ENCODE measurements around the gene CWH43.
"Not testable (repeated sequence)": the region's sequence is repeated elsewhere in the genome, so short reads cannot be mapped to it uniquely, and the experiment has no call there.

The CWH43 gene

GRCh38 chr4:48985976-48986653, at the start of gene CWH43:
Gene CWH43 (plus strand): TSS chr4:48986275. CDS start chr4:48986430, 155 bp downstream.
- DNase-seq (ENCODE audit: low read depth) = no peak
- peak within 1 kb of the TSS; percentile 1 for H3K4me3 ChIP-seq (ENCODE audit: low read depth, low read length)

- no peak for DNase-seq (ENCODE audit: low read depth)
- no peak overlapping the region for H3K4me3 ChIP-seq (ENCODE audit: low read depth, low read length)
Measured at GRCh38 chr4:48937033-48937432, 49.0 kb upstream of the CWH43 start.

- no peak for DNase-seq (ENCODE audit: low read depth)
- no peak overlapping the region for H3K4me3 ChIP-seq (ENCODE audit: low read depth, low read length)
Measured at GRCh38 chr4:48938831-48939230, 47.2 kb upstream of the CWH43 start.

DNA sequence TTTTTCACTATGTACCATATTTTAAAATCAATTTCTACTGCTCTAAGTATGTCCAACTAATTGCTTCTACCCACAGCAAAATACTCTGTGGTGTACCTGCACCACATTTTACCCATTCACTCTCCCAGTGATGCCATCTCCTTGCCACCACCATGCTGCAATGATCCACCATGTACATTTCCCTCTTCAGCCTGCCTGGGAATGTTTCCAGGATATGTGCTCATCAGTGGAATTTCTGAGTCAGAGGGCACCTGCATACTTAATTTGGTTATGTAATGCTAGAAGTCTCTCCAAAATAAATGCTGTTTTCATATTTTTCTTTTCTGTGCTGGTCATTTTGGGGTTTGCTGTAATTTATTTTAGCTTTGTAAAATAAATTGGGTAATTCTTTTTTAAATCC, 46.3 kb upstream of the CWH43 start:
- H3K4me3 ChIP-seq (ENCODE audit: low read depth, low read length) = no peak overlapping the region
- peak; percentile 68 for DNase-seq (ENCODE audit: low read depth)

GRCh38 chr4:48943387-48943786, 42.7 kb upstream of the CWH43 start:
- DNase-seq (ENCODE audit: low read depth) = no peak
- H3K4me3 ChIP-seq (ENCODE audit: low read depth, low read length) = no peak overlapping the region

GRCh38 chr4:48944252-48944651, 41.8 kb upstream of the CWH43 start:
- no peak overlapping the region for H3K4me3 ChIP-seq (ENCODE audit: low read depth, low read length)
- DNase-seq (ENCODE audit: low read depth) = no peak

GRCh38 chr4:48944756-48945241, 41.3 kb upstream of the CWH43 start:
- no peak overlapping the region for H3K4me3 ChIP-seq (ENCODE audit: low read depth, low read length)
- DNase-seq (ENCODE audit: low read depth) = no peak

DNA sequence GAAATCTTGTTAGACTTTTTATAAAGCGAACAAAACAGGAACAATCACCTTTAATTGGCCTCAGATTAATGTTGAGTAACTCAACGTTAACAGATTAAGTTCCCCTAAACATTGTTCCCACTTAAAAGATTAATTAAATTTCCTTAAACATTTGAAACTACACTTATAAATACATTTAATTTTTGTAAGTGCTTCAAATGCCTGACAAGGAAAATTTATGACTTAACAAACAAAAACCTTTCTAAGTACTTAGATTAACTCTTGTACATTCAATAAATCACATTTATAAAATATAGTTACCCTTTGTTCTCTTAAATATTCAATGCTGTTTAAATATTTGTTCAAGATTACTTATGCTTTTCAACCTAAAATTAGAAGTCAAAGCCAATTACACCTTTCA, 40.1 kb upstream of the CWH43 start:
- DNase-seq (ENCODE audit: low read depth) = no peak

DNA sequence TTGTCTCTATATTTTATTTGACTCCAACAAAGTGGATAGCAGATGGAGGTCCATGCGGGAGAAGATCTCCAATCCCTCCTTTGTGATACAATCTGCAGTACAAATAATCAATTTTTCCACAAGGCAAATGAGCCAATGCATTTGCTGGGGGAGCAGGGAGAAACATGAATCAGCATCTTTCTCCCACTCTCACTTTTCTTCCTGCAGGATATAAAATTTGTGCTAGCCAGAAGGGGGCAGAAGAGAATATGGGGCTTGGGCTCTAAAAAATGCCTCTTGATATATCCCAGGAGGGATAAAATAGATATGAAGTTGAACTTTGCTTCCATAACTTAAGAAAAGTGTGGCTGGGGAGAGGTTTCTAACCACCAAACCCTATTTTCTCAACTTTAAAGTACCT, 38.3 kb upstream of the CWH43 start:
- no peak for DNase-seq (ENCODE audit: low read depth)
- H3K4me3 ChIP-seq (ENCODE audit: low read depth, low read length) = no peak overlapping the region

More for the DNA sequence above, 40.1 kb upstream of the CWH43 start:
- H3K4me3 ChIP-seq (ENCODE audit: low read depth, low read length) = no peak overlapping the region

DNA sequence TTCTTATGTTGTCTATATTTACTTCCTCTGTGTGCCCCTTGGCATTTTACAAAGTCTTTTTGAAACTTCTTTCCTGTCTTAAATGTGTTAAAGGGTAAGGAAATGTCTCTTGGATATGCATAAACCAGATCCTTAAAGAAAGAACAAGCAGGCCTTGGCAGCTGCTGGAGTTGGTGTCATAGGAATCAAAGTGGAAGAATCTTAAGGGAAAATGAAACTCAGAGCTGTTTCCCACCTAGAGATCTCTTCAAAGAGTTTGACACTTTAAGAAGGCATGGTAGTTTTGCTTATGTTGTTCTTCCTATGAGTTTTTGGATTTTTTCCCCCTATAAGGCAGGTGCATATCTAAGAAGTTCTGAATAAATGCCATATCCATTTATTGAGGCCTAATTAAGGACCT, 37.0 kb upstream of the CWH43 start:
- no peak for DNase-seq (ENCODE audit: low read depth)
- H3K4me3 ChIP-seq (ENCODE audit: low read depth, low read length) = no peak overlapping the region

DNA sequence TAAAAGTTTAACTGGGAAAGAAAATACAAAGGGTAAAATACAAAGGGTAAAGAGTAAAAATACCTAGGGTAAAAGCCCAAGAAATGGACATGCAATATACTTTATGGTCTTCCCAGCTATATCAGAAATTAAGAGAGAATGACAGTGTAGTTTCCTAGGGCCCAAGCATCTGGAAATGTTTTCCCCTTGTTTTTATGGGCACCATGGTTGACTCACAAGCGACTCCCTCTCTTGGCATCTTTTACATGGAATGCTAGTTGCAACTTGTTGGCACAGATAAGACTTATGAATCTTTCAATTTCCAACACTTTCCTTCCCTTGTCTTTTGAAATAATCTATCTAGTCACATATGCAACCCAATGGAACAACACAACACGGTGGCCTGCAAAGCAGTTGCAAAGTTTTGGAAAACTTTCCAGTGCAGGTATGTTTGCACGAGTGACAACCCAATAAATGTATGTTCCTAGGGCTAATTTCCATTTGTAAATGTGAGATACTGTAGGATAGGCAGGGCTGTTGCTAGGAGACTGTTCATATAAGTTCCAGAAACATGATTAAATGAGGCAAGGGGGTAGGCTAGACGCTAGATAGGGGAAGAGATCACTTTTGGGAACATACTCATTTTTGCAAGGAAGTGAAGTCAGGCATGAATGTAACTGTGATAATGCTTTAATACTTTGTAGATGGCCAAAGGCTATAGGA, 36.4 kb upstream of the CWH43 start:
- H3K4me3 ChIP-seq (ENCODE audit: low read depth, low read length) = no peak overlapping the region
- DNase-seq (ENCODE audit: low read depth) = no peak

GRCh38 chr4:48954314-48954713, 31.8 kb upstream of the CWH43 start:
- no peak for DNase-seq (ENCODE audit: low read depth)
- no peak overlapping the region for H3K4me3 ChIP-seq (ENCODE audit: low read depth, low read length)

DNA sequence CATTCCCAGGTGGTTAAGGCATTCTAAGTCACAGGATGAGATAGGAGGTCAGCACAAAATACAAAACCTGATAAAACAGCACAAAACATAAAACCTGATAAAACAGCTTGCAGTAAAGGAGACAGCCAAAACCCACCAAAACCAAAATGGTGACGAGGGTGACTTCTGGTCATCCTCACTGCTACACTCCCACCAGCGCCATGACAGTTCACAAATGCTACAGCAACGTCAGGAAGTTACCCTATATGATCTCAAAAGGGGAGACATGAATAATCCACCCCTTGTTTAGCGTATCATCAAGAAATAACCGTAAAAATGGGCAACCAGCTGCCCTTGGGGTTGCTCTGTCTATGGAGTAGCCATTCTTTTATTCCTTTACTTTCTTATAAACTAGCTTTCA, 28.7 kb upstream of the CWH43 start:
- not testable (repeated sequence) for DNase-seq (ENCODE audit: low read depth); H3K4me3 ChIP-seq (ENCODE audit: low read depth, low read length)

GRCh38 chr4:48958582-48958981, 27.5 kb upstream of the CWH43 start:
- H3K4me3 ChIP-seq (ENCODE audit: low read depth, low read length) = no peak overlapping the region
- DNase-seq (ENCODE audit: low read depth) = no peak

DNA sequence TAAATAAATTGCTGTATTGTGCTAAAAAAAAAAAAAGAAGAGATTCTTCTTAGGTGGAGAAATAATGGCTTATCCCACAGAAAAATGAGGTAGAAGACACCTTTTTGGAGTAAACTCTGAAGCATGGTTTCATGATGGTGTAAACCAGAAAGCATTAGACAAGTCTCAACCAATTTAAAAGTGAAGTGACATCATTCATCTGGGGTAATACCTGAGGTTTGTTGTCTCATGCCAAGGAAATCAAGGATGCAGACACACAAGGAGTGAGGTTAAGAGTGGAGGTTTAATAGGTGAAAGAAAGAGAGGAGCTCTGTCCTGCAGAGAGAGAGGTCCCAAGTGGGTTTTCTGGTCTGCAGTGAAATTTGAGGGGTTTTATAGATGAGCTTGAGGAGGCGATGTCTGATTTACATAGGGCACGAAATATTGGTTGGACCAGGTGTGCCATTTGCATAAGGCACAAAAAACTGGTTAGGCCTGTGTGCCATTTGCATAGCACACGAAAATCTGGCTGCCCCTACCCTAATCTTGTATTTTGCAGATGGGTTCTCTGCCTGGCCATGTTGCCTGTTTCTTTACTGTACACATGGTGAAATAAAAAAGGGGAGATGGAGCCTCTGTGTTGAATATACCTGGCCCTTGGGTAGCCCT, 25.0 kb upstream of the CWH43 start:
- no peak overlapping the region for H3K4me3 ChIP-seq (ENCODE audit: low read depth, low read length)
- DNase-seq (ENCODE audit: low read depth) = no peak

DNA sequence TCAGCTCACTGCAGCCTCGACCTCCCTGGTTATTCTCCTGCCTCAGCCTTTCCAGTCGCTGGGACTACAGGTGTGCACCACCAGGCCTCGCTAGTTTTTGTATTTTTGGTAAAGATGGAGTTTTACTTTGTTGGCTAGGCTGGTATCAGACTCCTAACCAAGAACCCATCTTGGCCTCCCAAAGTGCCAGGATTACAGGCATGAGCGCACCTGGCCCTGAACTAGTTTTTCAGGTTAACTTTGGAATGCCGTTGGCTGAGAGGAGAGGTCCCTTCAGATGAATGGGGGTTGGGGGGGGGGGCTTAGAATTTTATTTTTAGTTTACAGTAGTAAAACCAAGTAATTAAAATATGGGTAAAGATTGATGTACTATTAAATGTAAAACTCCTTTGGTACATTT, 23.4 kb upstream of the CWH43 start:
- no peak overlapping the region for H3K4me3 ChIP-seq (ENCODE audit: low read depth, low read length)
- DNase-seq (ENCODE audit: low read depth) = no peak

- H3K4me3 ChIP-seq (ENCODE audit: low read depth, low read length) = no peak overlapping the region
- DNase-seq (ENCODE audit: low read depth) = peak; percentile 56
Measured at GRCh38 chr4:48963042-48963679, 22.9 kb upstream of the CWH43 start.

DNA sequence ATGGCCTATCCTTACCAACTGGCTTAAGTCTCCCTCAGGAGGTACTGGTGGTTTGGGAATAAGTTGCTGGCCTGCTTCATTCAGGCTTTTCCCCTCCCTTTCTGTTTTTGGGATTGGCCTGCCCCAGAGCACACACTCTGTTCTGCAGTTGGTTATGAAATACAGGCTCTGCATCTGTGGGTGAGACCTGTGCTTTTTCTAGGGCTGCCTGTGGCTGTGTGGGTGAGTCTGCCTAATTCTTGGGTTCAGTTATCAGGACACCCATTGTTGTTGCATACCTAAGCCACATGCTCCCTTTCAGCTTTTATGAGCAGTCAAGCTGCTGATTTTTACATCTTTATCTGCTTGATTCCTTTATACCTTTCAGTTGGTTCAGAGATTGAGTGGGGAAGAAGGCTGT, 19.0 kb upstream of the CWH43 start:
- DNase-seq (ENCODE audit: low read depth) = no peak

GRCh38 chr4:48967631-48968030, 18.4 kb upstream of the CWH43 start:
- no peak overlapping the region for H3K4me3 ChIP-seq (ENCODE audit: low read depth, low read length)
- DNase-seq (ENCODE audit: low read depth) = no peak

More for the DNA sequence above, 19.0 kb upstream of the CWH43 start:
- H3K4me3 ChIP-seq (ENCODE audit: low read depth, low read length) = no peak overlapping the region

- H3K4me3 ChIP-seq (ENCODE audit: low read depth, low read length) = no peak overlapping the region
- peak; percentile 68 for DNase-seq (ENCODE audit: low read depth)
Measured at GRCh38 chr4:48968814-48969213, 17.3 kb upstream of the CWH43 start.
